Cardiac muscle cell (in vitro differentiated cells and primary cell): Measurements from ENCODE around the gene BMPER. TPM values are rescaled to one million over a fixed set of nuclear protein-coding genes. Genes with fewer than 3 reads are reported as not detected.

Experiments
- DNase-seq, 2 donors: peaks; one replicate each; pipeline versions ENCODE4 v3.0.0 to v3.0.0-alpha.2; 2010 to 2017; ENCODE audit warnings: low read depth in 1 of 2, low spot score in 1 of 2
- H3K27ac ChIP-seq: fragments of 200-600 bp; sonication (generic); 2 replicates; pipeline ENCODE4 v1.5.1; 2016
- H3K27me3 ChIP-seq: fragments of 200-600 bp; sonication (generic); 2 replicates; pipeline ENCODE4 v1.6.0; 2016; ENCODE audit warnings: control low read depth
- H3K36me3 ChIP-seq: fragments of 200-600 bp; sonication (generic); 2 replicates; pipeline ENCODE4 v1.5.1; 2016; ENCODE audit warnings: control low read depth
- H3K4me1 ChIP-seq: fragments of 200-600 bp; sonication (generic); 2 replicates; pipeline ENCODE4 v1.8.1; 2017; ENCODE audit warnings: low read depth, mild to moderate bottlenecking, mixed run types
- H3K4me3 ChIP-seq: fragments of 200-600 bp; sonication (generic); 2 replicates; pipeline ENCODE4 v1.5.1; 2016; ENCODE audit warnings: mild to moderate bottlenecking
- H3K9me3 ChIP-seq: fragments of 200-600 bp; sonication (generic); 2 replicates; pipeline ENCODE4 v1.5.1; 2017; ENCODE audit warnings: low read depth, mild to moderate bottlenecking, control low read depth
- CTCF ChIP-seq: IDR thresholded peaks from 2 replicates; pipeline ENCODE4 v1.5.1; 2012; ENCODE audit warnings: low read depth, mild to moderate bottlenecking, low read length
- polyA plus RNA-seq: library from polyadenylated mRNA; unstranded; fragments of >200 nt; fragmentation: Nextera tagmentation; extraction: Ambion mirVana; gene quantifications from 2 replicates; pipeline ENCODE4 v1.2.1, GENCODE V29; 2016
- total RNA-seq: library from RNA; depleted of rRNA; stranded (reverse); fragments of >200 nt; gene quantifications from 2 replicates; pipeline ENCODE4 v1.2.3, GENCODE V29; 2016

Gene BMPER
- total and polyA plus RNA-seq, 2 experiments from 2014 or later, result 53.6 to 138 TPM

DNA sequence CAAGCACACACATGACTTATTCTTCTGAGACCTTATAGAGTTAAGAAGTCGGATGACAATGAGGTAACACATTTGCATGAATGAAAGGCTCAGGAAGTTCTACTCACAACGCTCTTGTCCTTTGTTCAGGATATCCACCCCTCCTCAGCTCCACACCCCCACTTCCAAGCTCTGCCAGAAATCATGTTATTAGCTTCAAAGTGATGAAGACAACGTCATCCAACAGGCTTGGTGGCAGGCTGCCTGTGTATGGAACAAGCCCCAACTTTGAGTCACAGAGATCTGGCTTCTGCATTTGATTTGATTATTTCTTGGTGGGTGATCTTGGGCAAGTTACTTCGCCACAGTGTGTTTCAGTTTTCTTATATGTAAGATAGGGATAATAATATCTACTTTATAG lies 12.4 kb upstream of the BMPER start:
- peaks cover 32% of the 10 kb centered on the region for H3K4me1 ChIP-seq
- peak in 1 of 2 donors; percentile 43 for DNase-seq
- H3K36me3 ChIP-seq, result no peaks in the 10 kb centered on the region
- no peak overlapping the region for H3K27ac ChIP-seq
- no peaks in the 10 kb centered on the region for H3K9me3 ChIP-seq
- TF ChIP-seq CTCF, result no peak
- no peak overlapping the region for H3K4me3 ChIP-seq
- no peaks in the 10 kb centered on the region for H3K27me3 ChIP-seq

GRCh38 chr7:33893377-33893776 lies 12.0 kb upstream of the BMPER start:
- no peak for DNase-seq
- H3K4me3 ChIP-seq, result no peak overlapping the region
- no peaks in the 10 kb centered on the region for H3K36me3 ChIP-seq
- H3K27me3 ChIP-seq, result no peaks in the 10 kb centered on the region
- no peaks in the 10 kb centered on the region for H3K9me3 ChIP-seq
- H3K4me1 ChIP-seq, result peaks cover 32% of the 10 kb centered on the region
- no peak for TF ChIP-seq CTCF
- H3K27ac ChIP-seq, result no peak overlapping the region

- H3K36me3 ChIP-seq, result no peaks in the 10 kb centered on the region
- no peak overlapping the region for H3K27ac ChIP-seq
- no peaks in the 10 kb centered on the region for H3K27me3 ChIP-seq
- no peak overlapping the region for H3K4me3 ChIP-seq
- TF ChIP-seq CTCF, result peak; percentile 95
- DNase-seq, result peak; percentile 88 to 94
- H3K9me3 ChIP-seq, result no peaks in the 10 kb centered on the region
- H3K4me1 ChIP-seq, result peaks cover 24% of the 10 kb centered on the region
Observed at GRCh38 chr7:33895025-33895804, 10.1 kb upstream of the BMPER start.

GRCh38 chr7:33900501-33900900 lies 4.8 kb upstream of the BMPER start:
- Histone ChIP-seq H3K36me3 (no peaks in the 10 kb centered on the region), H3K4me3 (no peak overlapping the region), H3K4me1 (peaks cover 20% of the 10 kb centered on the region), H3K27ac (no peak overlapping the region), H3K27me3 (no peaks in the 10 kb centered on the region), H3K9me3 (no peaks in the 10 kb centered on the region)
- no peak for TF ChIP-seq CTCF
- no peak for DNase-seq

DNA sequence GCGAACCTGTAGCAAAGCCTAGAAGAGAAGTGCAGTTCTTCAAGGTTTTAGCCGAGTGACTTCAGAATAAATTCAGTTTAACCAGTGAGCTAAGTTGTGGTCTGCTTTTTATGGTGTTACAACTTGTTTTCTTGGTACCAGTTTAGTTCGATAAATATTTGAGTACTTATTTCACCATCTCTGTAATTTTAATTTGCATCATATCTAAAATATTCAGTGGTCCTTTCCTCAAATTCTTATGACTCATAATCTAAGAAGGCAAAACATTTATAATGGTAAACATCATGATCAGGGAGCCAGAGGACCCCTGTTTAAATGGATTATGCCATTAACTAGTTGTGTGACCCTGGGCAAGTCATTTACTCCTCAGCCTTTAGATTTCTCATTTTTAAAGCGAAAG lies 4.1 kb upstream of the BMPER start:
- Histone ChIP-seq H3K27me3 (no peaks in the 10 kb centered on the region), H3K4me3 (no peak overlapping the region), H3K36me3 (no peaks in the 10 kb centered on the region), H3K4me1 (peaks cover 20% of the 10 kb centered on the region), H3K9me3 (no peaks in the 10 kb centered on the region), H3K27ac (no peak overlapping the region)
- TF ChIP-seq CTCF, result no peak
- no peak for DNase-seq
